SIG-M5 (cell line): Measurements from ENCODE around the gene STS.

ENCODE experiments used
- DNase-seq: peaks from one replicate; lab custom pipeline; 2025; lab: John Stamatoyannopoulos, UW

The STS gene

GRCh38 chrX:7188672-7189071 is 41.2 kb downstream of the STS start:
- DNase-seq: no peak

GRCh38 chrX:7190157-7190556 is 42.6 kb downstream of the STS start:
- DNase-seq: no peak

GRCh38 chrX:7191681-7192110 is 44.2 kb downstream of the STS start:
- no peak for DNase-seq

- DNase-seq: no peak
Observed at GRCh38 chrX:7192871-7193270, 45.4 kb downstream of the STS start.

GRCh38 chrX:7194606-7195005 is 47.1 kb downstream of the STS start:
- DNase-seq: no peak
